Stimulated activated CD8-positive, alpha-beta memory T cell treated with anti-CD3 and anti-CD28 coated beads, Interleukin-7, amount 100 ng/mL, for 1 hour (primary cell): ENCODE results near the gene ADAR.

ENCODE experiments used
- DNase-seq, 2 donors: peaks; one replicate each; pipeline ENCODE4 v3.0.0-alpha.2; 2020; ENCODE audit warnings: low read depth in 2 of 2

The ADAR gene

DNA sequence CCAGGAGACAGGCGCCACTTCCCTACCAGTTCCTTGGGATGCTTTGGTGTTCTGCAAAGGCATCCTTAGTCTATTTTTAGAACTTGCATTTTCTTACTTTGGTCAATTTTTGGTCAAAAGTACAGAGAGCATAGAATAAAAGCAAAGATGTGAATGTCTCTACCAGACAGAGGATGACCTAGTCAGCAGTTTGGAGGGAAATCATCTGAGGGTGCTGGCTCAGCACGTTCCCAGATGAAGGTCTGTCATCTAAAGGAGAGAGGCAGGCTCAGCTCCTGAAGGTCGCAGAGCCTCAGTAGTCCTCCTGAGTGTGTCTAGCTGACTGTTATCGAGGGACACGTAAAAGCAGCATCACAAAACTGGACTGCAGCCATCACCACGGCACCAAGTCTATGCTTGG, 25.1 kb downstream of the ADAR start:
- no peak for DNase-seq

- no peak for DNase-seq
Observed at GRCh38 chr1:154581766-154582165, 26.2 kb downstream of the ADAR start.

- no peak for DNase-seq
Observed at GRCh38 chr1:154579374-154579773, 28.6 kb downstream of the ADAR start.

DNA sequence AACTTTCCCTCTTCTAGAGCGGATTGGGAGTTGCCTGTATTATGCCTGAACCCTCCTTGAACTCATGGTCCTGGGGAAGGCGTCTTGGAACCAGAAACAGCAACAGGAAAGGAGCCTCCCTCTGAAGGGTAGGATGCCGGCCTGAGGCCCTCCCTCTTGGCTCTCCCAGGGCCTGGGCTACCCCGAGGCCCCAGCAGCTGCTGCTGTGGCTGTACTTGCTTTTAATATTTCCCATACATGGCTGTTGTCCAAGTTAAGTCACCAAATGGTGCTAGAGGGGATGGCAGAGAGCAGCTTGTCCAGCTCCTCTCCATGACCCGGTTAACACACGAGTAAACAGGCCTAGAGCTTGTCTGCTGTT, 29.9 kb downstream of the ADAR start:
- no peak for DNase-seq

DNA sequence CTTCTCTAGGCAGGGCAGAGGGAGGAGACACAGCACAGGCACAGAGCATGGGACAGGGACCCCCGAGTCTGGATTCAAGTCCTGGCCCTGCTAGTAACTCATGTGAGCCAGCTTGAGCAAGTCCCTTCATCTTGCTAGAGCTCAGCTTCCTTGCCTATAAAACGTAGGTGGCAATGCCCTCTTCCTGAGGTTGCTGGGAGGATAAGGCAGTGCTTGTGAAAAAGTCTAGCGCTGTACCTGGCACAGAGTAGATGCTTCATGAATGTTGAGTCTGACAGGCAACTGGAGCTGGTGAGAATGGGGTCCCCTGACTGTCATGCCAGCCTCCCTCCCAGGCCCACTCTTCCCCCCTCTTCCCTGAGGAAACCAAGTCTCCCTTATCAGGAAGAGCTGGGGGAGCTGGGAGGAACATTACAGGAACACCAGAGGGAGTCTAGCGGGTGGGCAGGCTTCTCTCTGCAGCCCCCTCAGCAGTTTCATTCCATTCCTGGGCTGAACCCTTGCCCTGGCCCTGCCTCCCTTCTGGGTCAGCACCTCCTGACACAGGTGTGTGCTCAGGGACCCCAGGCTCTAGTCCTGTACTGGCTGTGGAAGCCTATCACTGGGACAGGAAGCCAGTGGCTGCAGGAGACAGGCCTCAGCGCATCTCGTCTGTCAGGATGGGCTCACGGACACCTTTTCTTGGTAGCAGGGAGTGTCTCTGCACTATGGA, 30.5 kb downstream of the ADAR start:
- no peak for DNase-seq

DNA sequence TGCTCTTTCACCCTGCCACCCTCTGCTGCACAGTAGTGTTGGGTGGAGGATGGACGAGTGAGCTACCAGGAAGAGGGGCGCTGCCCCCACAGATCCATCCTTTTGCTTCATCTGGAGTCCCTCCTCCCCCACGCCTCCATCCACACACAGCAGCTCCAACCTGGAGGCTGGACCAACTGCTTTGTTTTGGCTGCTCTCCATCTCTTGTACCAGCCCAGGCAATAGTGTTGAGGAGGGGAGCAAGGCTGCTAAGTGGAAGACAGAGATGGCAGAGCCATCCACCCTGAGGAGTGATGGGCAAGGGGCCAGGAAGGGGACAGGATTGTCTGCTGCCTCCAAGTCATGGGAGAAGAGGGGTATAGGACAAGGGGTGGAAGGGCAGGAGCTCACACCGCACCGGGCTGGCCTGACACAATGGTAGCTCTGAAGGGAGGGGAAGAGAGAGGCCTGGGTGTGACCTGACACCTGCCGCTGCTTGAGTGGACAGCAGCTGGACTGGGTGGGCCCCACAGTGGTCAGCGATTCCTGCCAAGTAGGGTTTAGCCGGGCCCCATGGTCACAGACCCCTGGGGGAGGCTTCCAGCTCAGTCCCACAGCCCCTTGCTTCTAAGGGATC, 31.9 kb downstream of the ADAR start:
- no peak for DNase-seq

DNA sequence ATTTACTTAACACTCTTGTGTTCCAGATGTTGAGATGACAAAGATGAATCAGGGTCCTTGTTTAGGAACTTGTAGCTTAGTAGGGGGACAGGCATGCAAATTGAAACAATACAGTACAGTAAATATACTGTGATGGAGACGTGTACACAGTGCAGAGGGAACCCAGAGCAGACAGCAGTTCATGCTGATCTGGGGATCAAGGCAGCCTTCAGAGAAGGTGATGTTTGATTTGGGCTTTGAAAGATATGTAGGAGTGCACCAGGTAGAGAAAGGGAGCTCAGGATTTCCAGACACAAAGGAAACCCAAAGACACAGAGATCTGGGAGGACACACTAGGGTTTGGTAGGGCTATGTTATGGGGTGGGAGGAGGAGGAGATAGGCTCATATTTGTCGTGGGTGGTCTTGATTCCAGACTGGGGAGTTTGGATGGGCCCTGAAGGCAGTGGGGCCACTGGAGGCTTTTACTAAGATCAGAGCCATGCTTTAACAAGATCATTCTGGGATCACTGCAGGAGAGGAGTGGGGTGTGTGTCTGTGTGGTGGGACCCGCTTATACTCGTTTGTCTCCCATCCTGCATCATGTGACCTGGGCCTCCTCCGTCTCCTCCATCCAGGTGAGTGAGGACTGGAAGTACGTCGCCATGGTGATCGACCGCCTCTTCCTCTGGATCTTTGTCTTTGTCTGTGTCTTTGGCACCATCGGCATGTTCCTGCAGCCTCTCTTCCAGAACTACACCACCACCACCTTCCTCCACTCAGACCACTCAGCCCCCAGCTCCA, 32.6 kb downstream of the ADAR start:
- DNase-seq: no peak

GRCh38 chr1:154574716-154575115, 33.3 kb downstream of the ADAR start:
- no peak for DNase-seq

DNA sequence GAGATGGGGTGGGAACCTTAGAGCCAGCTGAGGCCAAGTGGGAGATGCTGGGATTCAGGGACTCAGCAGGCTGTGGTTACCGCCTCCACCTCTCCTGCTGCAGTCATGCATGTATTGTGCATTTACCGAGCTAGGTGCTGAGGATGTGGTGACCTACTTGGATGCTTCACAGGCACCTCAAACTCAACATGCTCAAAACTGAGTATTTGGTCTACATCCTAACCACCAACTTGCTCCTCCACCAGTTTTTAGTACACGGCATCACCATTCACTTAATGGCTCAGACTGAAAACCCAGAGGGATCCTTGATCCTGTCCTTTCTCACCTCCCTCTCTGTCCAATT, 34.8 kb downstream of the ADAR start:
- DNase-seq: no peak

- DNase-seq: no peak
Observed at GRCh38 chr1:154572468-154573167, 35.4 kb downstream of the ADAR start.

GRCh38 chr1:154571964-154572288, 36.1 kb downstream of the ADAR start:
- no peak for DNase-seq

- DNase-seq: no peak
Observed at GRCh38 chr1:154571244-154571963, 36.6 kb downstream of the ADAR start.

- no peak for DNase-seq
Observed at GRCh38 chr1:154568157-154568815, 39.7 kb downstream of the ADAR start.

- DNase-seq: peak; percentile 41 to 44
Observed at GRCh38 chr1:154567386-154568156, 40.4 kb downstream of the ADAR start, which contains the start of gene CHRNB2. Gene CHRNB2, plus strand, starts transcription at chr1:154567778. Its CDS starts 267 bp downstream, at chr1:154568045.

- DNase-seq: no peak
Observed at GRCh38 chr1:154565876-154566275, 42.1 kb downstream of the ADAR start.

DNA sequence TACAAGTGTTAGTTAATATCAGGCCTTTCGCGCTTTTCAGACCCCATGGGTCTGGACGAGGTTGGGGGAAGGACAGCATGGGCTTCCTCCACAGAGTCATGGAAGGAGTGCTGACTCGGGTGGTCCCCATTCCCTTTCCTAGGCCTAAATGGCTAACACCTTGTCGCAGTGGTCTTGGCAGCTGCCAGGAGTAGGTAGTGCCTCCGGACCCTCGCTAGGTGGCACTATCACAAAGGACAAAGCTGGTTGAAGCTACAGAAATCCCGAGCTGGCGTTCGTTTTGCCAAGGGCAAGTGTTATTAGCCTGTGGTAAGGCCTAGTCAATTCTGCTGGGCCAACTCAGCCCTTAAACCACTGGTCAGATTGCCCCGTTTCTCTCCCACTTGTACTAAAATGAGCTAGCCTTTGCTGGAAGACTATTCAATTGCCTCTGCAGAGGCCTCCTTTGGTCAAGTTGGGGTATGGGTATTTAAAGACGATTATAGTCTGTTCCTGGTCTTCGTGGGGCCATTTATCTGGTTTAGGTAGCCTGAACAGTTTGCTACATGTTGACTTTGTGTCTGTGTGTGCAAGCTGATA, 48.4 kb downstream of the ADAR start:
- peak; percentile 53 to 62 for DNase-seq

DNA sequence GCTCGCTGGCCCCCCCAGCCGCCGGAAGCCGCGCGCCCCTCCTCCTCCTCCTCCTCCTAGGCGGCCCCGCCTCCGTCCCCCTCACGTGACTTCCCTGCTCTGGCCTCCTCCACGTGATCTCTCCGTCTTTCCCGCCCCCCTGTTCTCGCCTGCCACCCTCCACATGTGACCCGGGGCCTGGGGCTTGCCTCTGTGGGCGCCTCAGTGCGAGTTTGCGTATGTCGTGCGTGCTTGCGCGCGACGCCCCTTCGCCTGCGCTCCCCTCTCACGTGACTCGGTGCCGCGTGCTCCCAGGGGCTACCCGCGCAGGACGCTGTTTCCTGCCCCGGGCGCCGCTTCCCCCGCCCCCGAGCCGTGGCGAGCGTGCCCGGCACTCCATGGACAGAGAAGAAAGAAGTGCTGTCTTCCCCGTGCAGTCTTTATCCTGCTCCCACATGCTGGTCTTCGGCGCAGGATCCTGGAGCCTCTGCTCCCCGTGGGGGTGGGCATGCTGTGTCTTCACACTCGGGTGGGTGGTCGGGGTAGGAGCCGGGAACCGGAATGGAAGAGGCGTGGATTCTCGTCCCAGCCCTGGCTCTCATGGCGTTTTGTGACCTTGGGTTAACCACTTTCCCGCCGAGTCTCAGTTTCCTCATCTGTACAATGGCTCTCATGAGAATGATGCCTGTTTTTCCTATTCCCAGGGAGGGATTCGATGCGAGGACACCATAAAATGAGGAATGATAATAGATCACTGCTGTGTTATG, 49.1 kb downstream of the ADAR start:
- DNase-seq: peak; percentile 99

- peak; percentile 11 to 14 for DNase-seq
Observed at GRCh38 chr1:154557939-154558719, 49.9 kb downstream of the ADAR start, which contains the start of gene UBE2Q1. Gene UBE2Q1, minus strand, starts transcription at chr1:154558662. Its CDS starts 109 bp downstream, at chr1:154558553.
